HuH-7.5 (cell line): ENCODE results near the gene C1QTNF6.
A peak's percentile ranks its signal among the peaks of the same experiment; 100 is the strongest.
"Not testable (repeated sequence)": the region's sequence is repeated elsewhere in the genome, so short reads cannot be mapped to it uniquely, and the experiment has no call there.

Experiments used
- DNase-seq: peaks from one replicate; pipeline ENCODE4 v3.0.0; 2011; ENCODE audit warnings: low spot score

C1QTNF6 gene

DNA sequence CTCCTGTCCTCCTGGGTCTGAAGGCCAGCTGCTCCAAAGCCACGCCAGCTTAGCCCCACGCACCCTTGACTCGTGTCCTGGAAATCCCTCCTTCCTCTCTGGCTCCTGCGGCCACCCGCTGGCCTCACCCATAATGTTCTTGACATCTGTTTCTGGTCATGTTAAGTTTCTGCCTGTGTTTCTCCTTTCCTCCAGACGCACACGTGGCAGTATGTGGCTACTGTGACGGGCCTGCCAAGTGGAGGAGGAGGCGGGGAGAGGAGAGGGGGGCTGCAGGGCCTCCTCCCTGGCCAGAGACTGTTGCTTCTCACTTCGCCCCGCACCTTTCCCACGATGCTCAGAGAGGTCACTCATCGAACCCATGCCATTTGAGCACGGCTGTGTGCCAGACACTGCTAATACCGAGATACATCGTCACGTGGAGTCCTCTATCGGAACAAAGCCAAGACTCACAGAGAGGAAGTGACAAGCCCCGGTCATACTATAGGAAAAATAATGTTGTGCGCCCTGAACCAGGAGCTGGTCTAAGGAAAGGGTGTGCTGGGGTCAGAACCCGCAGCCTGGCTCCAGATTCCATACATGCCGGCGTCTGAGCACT is 11.5 kb downstream of the C1QTNF6 start:
- no peak for DNase-seq

DNA sequence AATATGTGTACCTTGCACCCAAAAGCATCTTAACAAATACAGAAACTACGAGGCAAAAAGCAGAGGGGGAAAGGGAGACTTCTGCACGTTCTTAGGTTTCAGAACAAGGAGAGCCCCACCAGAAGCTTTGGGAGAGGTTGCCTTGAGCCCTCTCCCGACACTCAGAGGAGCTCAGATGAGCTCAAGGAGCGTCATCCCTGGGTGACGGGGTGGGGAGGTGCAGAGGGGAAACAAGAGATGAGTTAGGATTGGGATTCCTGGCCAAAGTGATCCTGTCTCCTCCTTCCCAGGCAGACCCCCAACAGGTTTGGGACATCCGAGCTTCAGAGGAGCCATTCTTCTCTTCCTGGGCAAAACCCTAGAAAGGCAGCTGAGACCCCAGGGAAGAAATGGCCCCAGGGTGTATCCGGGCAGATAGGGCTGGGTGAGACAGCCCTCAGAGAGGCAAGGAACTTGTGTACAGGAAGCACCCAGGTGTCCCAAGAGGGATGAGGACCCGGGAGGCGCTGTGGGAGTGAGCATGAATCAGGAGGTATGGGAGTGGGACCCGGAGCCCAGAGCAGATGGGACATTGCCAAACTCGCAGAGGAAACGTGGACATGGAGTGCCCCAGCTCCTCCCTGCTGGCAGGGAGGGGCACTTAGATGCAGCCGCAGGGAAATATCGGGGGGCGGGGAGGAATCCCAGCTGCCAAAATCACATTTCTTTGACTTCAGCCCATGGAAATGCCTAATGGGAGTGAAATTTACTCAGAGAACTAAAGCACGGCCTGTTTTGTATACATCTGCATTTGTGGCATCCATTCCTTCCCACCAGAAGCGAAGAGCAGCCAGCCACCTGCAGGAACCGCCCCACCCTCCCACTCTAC is 12.4 kb downstream of the C1QTNF6 start:
- DNase-seq, result no peak

DNA sequence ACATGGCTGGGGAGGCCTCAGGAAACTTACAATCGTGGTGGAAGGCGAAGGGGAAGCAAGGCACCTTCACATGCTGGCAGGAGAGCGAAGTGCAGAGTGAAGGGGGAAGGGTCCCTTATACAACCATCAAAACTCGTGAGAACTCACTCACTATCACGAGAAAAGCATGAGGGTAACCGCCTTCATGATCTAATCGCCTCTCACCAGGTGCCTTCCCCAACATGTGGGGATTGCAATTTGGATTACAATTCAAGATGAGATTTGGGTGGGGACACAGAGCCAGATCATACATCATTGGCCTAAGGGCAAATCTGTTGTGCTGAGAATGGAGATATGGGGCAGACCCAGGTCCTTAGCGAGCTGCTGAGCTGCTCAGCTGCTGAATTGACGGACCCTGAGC is 13.1 kb downstream of the C1QTNF6 start:
- DNase-seq, result no peak

DNA sequence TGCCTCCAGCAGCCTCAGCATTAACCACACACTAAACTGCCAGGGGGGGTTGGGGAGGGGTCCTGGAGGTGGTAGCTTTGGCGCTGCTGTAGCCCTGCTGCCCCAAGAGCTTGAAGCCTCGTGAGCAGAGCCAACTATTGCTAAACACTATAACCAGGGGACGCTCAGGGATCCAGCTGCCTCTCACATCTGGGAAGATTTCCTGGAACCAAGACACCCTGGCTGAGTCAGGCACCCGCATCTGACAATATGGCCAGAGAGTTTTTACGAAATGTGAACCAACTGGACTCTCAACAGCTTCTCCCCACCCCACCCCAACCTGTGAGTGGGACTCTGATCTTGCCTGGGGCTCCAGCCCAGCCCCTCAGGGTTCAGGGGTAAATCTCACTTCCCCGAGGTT is 14.3 kb downstream of the C1QTNF6 start:
- no peak for DNase-seq

DNA sequence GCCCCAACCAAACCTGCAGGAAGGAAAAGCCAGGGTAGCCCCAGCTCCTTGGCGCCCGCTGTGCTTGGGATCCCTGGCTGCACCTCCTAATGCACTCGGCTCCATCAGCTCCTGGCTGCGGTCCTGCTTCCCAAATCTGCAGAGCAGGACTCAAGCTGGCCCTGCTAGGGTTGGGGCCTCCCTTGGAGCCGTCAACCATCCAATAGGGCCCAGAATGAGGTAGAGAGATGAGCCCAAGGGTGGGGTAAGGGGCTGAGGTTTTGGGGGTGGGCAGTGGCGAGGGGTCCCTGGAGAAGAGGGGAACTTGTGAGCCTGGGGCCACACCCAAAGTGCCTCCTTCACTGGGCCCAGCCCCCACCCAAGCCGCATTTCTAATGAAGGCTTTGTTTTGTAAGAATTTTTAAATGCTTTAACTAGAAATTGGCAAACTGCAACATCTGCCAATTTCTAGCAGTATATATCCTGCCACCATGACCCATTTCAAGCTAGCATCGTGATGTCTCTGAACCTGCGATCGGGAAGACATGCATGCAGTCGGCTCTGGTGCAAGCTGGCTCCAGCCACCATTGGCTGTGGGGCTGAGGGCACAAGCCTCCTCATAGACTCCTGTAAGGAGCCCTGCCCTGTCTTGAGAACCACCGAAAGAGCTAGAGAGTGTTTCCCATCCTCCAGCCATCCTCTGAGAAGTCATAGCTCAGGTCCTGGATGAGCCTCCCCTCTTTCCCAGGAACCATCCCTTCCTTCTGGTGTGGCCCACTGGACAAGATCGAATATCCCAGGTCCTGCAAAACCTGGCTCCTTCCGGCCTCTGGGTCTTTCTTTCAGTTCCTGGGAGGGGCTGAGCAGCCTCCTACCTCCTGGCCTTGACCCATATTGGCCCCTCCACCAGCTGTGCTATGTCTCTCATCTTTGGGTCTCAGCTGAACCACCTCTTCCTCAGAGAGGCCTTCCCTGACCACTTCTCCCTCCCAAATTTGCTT is 15.5 kb downstream of the C1QTNF6 start:
- DNase-seq, result no peak

DNA sequence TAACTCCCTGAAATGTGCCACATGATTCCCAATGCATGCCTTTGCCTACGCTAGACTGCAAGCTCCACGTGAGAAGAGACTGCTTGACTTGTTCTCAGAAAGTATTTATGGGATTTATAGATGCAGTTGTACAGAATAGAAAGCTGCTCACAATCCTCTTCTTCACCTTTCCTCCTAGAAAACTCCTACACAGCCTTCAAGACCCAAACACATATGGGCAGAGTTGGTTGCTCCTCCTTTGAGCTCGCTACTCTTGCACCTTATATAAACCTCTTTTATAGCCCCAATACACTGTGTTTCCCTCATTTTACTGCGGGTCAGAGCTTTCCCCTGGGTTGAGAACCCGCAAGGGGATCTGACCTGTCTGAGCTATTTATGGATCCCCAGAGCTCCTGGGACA is 16.4 kb downstream of the C1QTNF6 start:
- no peak for DNase-seq

DNA sequence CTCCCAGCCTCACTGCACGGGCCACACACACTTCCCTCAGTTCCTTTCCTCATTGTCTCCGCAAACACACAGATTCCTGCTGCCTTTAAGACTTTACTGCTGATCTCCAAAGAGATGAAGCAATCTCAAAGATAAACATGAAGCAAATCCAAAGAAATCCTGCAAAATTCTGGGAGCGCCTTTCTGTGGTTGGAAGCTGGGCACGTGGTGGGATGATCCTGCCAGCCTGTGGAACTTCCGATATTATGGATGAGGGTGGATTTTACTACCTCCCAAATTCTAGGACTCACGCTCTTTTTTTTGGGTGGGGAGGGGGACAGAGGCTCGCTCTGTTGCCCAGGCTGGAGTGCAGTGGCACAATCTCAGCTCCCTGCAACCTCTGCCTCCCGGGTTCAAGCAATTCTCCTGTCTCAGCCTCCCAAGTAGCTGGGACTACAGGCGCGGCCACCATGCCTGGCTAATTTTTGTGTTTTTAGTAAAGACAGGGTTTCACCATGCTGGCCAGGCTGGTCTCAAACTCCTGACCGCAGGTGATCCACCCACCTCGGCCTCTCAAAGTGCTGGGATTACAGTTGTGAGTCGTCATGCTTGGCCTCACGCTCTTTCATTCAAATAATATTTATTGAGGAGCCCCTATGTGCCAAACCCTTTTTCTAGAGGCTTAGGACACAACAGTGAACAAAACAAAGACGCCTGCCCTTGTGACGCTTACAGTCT is 17.2 kb downstream of the C1QTNF6 start:
- not testable (repeated sequence) for DNase-seq

DNA sequence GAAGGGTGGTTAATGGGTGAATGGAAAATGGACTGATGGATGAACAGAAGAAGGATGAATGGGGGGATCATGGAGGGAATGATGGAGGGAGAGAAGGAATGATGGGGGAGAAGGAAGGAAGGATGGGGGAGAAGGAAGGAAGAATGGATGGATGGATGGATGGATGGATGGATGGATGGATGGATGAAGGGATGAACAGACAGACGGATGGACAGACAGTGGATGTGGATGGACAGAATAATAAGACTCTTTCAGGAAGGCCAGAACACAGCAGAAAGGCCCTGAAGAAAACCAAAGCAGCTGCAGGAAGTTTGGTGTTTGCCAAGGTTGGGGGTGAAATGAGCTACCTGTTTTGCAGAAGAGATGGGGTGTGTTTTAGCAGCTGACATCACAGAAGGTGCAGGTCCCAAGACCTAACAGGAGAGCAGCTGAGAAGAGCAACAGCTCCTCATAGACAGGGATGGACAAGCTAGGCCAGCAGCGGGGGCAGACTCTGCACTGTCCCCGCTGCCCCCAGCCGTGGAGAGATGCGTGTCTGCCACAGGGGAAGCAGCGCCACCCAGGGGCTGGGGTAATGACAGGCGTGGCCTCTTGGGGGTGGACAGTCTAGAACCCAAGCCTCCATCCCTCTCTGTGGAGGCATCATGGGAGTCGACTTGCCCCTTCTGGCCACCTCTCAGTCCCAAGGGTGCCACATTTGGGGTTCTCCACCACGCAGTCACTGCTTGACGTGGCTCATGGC is 17.9 kb downstream of the C1QTNF6 start:
- DNase-seq, result no peak

DNA sequence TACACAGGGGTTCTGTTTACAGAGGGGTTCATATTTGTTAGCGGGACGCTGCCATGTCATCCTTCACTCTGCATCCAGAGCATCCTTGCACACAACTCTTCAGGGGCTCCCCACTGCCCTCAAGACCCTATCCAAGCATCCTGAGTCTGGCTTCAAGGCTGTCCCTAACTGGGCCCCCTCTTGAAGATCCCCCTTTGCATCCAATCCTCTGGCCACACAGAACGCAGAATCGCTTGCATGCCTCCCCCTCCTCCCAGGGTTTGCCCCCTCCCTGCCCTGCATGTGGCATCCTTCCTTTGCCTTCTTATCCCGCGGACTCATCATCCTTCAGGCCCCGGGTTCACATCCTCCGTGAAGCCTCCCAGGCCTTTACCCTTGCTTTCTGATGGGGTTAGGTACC is 18.6 kb downstream of the C1QTNF6 start:
- DNase-seq, result no peak

DNA sequence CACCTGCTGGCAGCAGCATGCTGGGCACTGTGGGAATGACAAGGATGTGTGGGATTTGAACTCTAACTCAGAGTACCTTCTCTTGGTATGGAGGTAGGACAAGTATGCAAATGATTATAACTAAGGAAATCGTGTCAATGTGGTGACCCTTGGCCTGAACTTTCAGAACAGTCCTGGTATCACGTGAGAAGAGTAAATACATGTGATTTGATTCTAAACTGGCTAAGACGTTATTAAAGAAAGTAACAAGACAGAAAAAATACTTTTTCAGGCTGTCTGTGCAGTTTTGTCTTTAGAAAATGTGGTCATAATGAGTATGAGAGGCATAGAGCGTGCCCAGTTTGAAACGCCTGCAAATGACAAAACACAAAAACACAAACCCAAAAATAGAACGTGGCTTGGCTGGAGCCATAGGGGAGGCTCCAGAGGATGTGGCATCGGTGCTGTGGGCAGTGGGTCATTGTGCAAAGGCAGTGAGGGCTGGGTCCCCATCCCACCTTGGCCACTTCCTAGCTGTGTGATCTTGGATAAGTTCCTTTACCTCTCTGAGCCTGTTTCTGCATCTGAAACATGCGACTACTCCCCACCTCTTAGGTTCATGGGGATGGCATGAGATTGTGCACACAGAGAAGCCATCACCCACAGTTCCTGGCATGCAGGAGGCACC is 19.9 kb downstream of the C1QTNF6 start:
- no peak for DNase-seq

DNA sequence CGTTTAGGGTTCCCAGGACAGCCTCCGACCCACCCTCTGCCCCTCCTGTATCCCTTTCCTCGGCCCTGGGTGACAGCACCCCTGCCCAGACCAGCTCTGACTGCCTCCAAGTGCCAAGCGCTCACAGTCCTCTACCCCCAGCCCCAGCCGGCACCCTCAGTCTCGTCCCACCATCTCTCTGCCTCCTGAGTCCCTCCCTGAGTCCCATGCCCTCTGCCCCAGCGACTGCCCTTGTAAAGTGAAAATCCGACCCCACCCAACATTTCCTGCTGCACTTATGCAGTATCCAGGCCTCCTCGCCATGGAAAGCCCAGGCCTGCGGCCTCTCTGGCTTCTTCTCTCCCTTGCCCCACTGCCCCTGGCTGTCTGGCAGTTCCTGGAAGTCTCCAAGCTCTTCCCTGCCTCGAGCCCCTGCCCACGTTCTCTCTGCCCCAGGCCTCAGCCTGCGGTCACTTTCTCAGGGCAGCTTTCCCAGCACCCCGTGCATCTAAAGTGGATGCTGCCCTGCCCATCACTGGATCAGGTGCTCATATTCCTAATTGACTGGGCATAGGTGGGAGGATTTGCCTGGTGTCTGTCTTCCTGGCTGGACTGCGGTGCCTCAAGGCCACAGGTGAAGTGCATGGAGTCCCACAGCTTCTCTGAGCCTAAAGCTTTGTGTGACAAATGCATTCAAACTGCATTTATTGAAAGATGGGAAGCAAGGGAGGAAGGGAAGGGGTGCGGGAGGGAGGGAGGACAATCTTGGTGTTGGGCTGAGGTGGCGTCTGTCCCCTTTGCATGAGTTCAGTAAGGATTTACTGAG is 20.7 kb downstream of the C1QTNF6 start:
- DNase-seq, result no peak

DNA sequence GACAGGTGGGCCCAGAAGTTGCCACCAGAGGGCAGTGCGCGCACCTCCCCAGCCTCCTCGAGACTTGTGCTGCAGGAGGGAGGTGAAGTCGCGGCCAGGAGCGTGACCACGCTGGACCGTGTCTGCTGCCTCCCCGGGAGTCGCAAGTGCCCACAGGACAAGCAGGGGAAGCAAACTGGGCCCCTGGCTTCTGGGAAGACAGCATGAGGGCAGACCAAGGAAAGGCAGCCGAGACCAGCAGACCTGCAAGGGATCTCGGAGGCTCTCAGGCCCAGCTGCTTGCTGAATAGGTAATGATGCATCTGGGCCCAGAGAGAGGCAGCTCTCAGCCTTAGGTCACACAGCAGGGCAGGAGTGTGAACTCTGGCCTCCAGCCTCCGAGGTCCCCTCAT is 21.4 kb downstream of the C1QTNF6 start:
- DNase-seq, result peak; percentile 87

DNA sequence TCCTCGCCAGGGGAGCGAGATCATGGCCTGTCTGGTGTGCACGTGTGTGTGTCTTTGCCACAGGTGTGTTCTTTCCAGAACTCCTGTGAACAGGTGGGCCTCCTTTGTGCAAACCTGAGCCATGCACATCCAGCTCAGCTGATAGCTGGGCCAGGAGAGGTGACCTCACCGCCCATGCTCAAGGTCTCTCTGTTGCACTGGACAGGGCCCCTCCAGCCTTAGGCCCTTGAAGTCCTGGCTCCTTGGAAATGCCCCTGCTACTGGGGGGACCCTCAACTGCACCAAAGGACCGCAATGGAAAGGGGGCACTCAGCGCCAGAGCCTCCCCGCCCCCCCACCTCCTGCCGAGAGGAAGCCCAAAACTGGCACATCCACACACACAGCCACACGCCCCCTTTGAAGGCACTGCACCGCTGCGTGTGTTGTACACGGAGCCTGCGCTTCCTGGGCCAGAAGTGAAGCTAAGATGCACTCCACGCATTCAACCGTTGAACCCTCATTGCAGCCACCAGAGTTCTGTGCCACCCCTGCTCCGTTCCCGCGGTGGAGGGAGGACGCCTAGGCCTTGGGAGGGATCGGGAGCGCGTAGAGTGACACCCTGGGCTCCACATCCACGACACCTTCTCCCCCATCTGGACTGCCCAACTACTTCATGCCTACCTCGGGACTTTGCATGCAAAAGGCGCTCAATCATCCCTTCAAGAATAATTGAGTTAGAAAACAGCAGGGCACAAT is 21.9 kb downstream of the C1QTNF6 start:
- no peak for DNase-seq

DNA sequence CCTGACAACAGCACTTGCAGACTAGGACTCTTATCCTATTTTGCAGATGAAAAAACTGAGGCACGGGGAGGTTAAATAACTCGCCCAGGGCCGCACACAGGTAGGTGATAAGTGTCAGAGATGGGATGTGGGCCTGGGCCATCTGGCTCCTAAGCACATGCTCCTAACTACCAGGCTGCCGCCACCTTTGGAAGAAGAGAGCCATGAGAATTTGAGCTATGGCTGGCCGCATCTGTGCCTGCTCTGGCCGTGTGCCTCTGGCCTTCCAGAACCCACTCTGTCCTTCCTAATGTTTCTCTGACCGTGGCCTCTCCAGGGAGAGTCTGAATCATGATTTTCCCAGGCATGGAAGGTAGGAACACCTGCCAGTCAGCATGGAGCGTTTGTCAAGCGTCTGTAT is 23.0 kb downstream of the C1QTNF6 start:
- no peak for DNase-seq

DNA sequence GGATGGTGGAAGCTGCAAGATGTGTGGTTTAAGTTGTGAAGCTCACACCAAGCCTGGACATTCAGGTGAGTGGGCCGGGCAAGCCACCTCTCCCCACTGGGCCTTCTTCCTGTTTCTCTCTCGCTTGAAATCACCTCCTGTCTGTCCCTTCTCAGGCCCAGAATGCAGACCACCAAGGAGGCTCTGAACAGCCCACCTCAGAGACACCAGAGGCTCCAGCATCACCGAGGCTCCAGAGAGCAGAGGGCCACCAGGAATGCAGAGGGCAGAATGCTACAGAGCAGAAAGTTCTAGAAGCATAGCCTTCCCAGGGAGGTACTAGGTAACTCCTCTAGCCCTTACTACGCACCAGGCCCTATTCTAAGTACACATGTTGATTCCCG is 23.6 kb downstream of the C1QTNF6 start:
- no peak for DNase-seq

DNA sequence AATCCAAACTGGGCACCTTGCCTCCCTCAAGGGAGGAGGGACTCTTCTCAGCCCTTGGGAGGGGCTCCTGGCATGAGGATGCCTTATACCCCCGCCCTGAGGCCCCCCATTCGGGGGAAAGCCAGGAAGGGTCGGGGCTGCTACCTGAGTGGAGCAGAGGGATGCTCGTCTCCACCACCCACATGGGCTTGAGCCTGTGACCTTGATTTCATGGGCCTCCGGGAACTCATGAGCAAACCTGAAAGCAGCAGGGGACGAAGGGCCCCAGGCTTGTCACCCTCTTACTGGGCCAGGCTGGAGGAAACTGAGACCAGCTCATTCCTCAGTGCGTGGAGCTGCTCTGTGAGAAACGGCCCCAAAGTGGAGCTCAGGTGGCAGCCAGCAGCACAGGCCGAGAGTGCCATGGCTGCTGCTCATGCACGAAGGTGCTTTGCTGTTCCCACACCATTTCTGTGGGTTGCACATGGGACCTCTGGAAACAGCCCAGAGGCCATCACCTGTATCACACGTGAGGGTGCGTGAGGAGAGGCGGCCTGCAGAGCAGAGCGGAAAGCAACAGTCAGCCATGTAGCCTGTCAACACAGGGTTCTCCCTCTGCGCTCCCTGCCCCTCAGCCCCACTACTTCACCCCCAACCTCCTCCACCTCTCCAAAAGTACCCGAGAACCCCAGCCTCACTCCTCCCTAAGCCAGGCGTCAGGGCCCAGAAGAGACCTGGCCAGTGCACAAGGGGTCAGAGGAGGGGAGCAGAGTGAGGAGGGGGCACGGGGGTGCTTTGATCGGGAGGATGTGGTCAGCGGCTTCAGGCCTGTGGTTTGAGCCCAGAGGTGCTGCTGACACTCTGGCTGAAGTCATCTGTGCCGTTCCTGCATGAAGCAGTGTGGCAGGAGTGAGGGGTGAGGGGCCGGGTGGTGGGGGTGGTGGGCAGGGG is 24.2 kb downstream of the C1QTNF6 start:
- no peak for DNase-seq

DNA sequence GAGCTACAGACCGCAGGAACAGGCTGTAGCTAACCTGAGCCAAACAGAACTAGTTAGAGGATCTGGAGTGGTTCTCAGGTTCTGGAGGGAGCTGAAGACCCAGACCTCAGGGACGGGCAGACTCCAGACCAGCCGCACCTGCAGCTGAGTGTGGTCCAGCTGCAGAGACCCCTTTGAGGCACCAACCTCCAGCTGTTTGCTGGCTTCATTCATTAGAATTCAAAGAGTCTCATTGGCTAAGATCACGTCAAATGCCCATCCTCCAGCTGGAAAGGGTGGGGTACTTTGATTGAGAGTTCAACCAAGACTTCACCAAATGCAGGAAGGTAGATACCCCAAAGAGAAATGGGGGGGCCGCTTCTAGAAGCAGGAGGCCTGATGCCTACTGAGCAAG is 25.0 kb downstream of the C1QTNF6 start:
- DNase-seq, result no peak
